ENCODE results near the gene ZNF491.

DNA sequence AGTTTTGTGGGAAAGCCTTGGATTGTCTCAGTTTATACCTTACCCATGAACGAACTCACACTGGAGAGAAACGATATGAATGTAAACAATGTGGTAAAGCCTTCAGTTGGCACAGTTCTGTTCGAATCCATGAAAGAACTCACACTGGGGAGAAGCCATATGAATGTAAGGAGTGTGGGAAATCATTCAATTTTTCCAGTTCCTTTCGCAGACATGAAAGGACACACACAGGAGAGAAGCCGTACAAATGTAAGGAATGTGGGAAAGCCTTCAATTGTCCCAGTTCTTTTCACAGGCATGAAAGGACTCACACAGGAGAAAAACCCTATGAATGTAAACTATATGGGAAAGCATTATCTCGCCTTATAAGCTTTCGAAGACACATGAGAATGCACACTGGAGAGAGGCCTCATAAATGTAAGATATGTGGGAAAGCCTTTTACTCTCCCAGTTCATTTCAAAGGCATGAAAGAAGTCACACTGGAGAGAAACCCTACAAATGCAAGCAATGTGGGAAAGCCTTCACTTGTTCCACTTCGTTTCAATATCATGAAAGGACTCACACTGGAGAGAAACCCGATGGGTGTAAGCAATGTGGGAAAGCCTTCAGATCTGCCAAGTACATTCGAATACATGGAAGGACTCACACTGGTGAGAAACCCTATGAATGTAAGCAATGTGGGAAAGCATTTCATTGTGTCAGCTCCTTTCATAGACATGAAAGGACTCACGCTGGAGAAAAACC is 8.2 kb downstream of the ZNF491 start:
- TF ChIP-seq, protein P1, sequence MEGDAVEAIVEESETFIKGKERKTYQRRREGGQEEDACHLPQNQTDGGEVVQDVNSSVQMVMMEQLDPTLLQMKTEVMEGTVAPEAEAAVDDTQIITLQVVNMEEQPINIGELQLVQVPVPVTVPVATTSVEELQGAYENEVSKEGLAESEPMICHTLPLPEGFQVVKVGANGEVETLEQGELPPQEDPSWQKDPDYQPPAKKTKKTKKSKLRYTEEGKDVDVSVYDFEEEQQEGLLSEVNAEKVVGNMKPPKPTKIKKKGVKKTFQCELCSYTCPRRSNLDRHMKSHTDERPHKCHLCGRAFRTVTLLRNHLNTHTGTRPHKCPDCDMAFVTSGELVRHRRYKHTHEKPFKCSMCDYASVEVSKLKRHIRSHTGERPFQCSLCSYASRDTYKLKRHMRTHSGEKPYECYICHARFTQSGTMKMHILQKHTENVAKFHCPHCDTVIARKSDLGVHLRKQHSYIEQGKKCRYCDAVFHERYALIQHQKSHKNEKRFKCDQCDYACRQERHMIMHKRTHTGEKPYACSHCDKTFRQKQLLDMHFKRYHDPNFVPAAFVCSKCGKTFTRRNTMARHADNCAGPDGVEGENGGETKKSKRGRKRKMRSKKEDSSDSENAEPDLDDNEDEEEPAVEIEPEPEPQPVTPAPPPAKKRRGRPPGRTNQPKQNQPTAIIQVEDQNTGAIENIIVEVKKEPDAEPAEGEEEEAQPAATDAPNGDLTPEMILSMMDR (IDR thresholded peaks at IDR 0.05): no peak
- TF ChIP-seq POLR2A (IDR thresholded peaks at IDR 0.05): no peak
